ENCODE measurements around the gene MACROD2. TPM values are rescaled to one million over a fixed set of nuclear protein-coding genes. Genes with fewer than 3 reads are reported as not detected.

MACROD2 gene
- total RNA-seq, 1 donor from 2014 or later = 2.4 TPM

DNA sequence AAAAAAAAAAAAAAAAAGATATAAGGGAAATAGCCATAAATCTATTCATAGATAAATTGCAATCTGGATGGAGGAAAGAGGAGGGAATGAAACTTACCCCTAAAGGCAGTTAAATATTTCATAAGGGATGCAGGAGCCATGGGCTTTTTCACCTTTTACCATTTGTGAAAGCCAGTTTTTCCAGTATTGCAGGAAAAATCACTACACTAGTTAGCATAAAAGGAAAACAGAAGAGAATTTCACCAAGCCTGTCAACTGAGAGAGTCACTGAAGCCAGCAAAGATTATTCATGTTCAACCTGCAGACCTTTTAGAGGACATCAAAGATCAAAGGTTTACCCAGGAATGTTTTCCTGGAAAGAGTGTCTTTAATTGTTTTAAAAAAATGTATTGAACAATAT, 1608.2 kb downstream of the MACROD2 start:
- H3K4me3 Mint-ChIP-seq (ENCODE audit: unreplicated experiment) = no peak overlapping the region
- no peaks in the 10 kb centered on the region for H3K4me1 ChIP-seq (ENCODE audit: insufficient read depth, low read length)

DNA sequence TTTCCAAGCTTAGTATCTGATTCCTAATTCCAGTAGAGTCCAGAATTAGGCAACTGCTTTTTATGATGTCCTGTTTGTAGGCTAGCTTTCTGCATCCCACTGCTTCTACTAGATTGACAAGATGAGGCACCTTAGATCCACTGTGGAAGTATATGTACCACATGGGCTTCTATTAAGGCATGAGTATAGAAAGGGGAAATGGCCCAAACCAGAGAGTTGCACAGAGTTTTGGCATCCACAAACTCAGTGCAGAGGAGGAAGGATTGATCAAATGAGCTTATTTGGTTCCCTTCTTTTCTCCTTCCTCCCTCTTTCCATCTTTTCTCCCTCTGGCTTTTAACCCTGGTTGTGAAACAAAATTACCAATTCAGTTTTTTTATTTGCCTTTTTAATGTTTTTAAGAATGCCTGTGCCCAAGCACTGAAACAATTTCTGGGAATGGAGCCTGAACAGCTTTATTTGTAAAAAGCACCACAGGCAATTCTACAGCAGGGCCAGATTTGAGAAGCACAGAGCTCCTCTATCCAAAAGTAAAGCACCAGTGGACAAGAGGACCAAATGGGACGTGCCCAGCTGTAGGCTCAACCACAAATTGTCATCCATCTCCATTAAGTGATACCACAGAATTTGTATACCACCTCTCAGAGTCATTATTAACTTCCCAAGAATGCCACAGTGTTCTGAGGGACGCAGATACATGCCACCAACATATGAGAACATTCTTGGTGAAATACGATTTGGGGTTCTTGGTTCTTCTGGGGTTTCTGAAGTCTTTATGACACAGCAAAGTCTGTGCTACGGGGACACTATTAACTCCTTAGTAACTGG, 1608.9 kb downstream of the MACROD2 start:
- Mint-ChIP-seq H3K4me3 (ENCODE audit: unreplicated experiment) (no peak overlapping the region), H3K27ac (ENCODE audit: unreplicated experiment) (no peak overlapping the region), H3K9me3 (ENCODE audit: unreplicated experiment) (no peaks in the 10 kb centered on the region), H3K36me3 (ENCODE audit: low read depth, unreplicated experiment) (no peaks in the 10 kb centered on the region), H3K4me1 (ENCODE audit: low read depth, unreplicated experiment) (no peaks in the 10 kb centered on the region), H3K27me3 (ENCODE audit: low read depth, unreplicated experiment) (no peaks in the 10 kb centered on the region)
- Histone ChIP-seq H3K9me3 (ENCODE audit: insufficient read depth, low read depth, low read length) (no peaks in the 10 kb centered on the region), H3K27me3 (ENCODE audit: insufficient read depth, low read length) (no peaks in the 10 kb centered on the region), H3K4me3 (ENCODE audit: insufficient read depth, low read depth, low read length) (no peak overlapping the region), H3K4me2 (ENCODE audit: low read length) (no peak overlapping the region), H3K36me3 (ENCODE audit: insufficient read depth, low read length) (no peaks in the 10 kb centered on the region), H3K4me1 (ENCODE audit: insufficient read depth, low read length) (no peaks in the 10 kb centered on the region), H3K79me2 (ENCODE audit: insufficient read depth, low read length) (no peaks in the 10 kb centered on the region), H3K27ac (ENCODE audit: low read depth, low read length) (no peak overlapping the region), H4K20me1 (ENCODE audit: insufficient read depth, low read length) (no peaks in the 10 kb centered on the region), H2AFZ (ENCODE audit: low read depth, low read length) (no peak overlapping the region), H3K9ac (ENCODE audit: low read length) (no peak overlapping the region)
- FAIRE-seq (no peak), DNase-seq (ENCODE audit: low read depth) (no peak)
- TF ChIP-seq, protein P1, sequence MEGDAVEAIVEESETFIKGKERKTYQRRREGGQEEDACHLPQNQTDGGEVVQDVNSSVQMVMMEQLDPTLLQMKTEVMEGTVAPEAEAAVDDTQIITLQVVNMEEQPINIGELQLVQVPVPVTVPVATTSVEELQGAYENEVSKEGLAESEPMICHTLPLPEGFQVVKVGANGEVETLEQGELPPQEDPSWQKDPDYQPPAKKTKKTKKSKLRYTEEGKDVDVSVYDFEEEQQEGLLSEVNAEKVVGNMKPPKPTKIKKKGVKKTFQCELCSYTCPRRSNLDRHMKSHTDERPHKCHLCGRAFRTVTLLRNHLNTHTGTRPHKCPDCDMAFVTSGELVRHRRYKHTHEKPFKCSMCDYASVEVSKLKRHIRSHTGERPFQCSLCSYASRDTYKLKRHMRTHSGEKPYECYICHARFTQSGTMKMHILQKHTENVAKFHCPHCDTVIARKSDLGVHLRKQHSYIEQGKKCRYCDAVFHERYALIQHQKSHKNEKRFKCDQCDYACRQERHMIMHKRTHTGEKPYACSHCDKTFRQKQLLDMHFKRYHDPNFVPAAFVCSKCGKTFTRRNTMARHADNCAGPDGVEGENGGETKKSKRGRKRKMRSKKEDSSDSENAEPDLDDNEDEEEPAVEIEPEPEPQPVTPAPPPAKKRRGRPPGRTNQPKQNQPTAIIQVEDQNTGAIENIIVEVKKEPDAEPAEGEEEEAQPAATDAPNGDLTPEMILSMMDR (IDR thresholded peaks at IDR 0.05; ENCODE audit: insufficient read depth, low read depth, low read length) = no peak
- no peak for TF ChIP-seq EZH2 (IDR thresholded peaks at IDR 0.05; ENCODE audit: insufficient read depth, low read length)

More for the DNA sequence above, 1608.2 kb downstream of the MACROD2 start:
- Histone ChIP-seq H3K79me2 (ENCODE audit: insufficient read depth, low read length) (no peaks in the 10 kb centered on the region), H4K20me1 (ENCODE audit: insufficient read depth, low read length) (no peaks in the 10 kb centered on the region), H2AFZ (ENCODE audit: low read depth, low read length) (no peak overlapping the region), H3K4me2 (ENCODE audit: low read length) (no peak overlapping the region), H3K9ac (ENCODE audit: low read length) (no peak overlapping the region), H3K27me3 (ENCODE audit: insufficient read depth, low read length) (no peaks in the 10 kb centered on the region), H3K4me3 (ENCODE audit: insufficient read depth, low read depth, low read length) (no peak overlapping the region), H3K9me3 (ENCODE audit: insufficient read depth, low read depth, low read length) (no peaks in the 10 kb centered on the region), H3K36me3 (ENCODE audit: insufficient read depth, low read length) (no peaks in the 10 kb centered on the region), H3K27ac (ENCODE audit: low read depth, low read length) (no peak overlapping the region)
- FAIRE-seq (no peak), DNase-seq (ENCODE audit: low read depth) (no peak)
- Mint-ChIP-seq H3K27ac (ENCODE audit: unreplicated experiment) (no peak overlapping the region), H3K9me3 (ENCODE audit: unreplicated experiment) (no peaks in the 10 kb centered on the region), H3K36me3 (ENCODE audit: low read depth, unreplicated experiment) (no peaks in the 10 kb centered on the region), H3K4me1 (ENCODE audit: low read depth, unreplicated experiment) (no peaks in the 10 kb centered on the region), H3K27me3 (ENCODE audit: low read depth, unreplicated experiment) (no peaks in the 10 kb centered on the region)
- TF ChIP-seq EZH2 (IDR thresholded peaks at IDR 0.05; ENCODE audit: insufficient read depth, low read length) = no peak
- TF ChIP-seq, protein P1 (IDR thresholded peaks at IDR 0.05; ENCODE audit: insufficient read depth, low read depth, low read length) = no peak

DNA sequence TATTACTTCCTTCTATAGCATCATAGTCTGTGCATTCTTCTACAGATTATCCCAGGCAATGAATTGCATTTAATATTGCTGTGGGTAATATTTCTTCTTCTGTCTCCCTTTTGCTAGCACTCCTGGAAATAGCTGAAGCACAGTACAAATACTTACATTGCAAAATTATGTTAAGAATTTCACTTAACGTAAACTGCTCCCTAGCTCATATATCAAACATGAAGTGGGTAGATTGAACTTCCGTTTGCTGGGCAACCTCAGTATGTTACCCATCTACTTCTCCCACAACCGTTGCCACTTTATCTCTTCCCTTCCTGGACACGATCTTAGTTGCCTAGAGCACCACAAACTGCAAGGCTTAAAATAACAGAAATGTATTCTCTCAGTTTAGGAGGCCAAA, 1614.6 kb downstream of the MACROD2 start:
- H3K4me2 ChIP-seq (ENCODE audit: low read length) = no peak overlapping the region

More for the DNA sequence above, 1614.6 kb downstream of the MACROD2 start:
- FAIRE-seq (no peak), DNase-seq (ENCODE audit: low read depth) (no peak)
- Histone ChIP-seq H3K9me3 (ENCODE audit: insufficient read depth, low read depth, low read length) (no peaks in the 10 kb centered on the region), H3K27ac (ENCODE audit: low read depth, low read length) (no peak overlapping the region), H3K79me2 (ENCODE audit: insufficient read depth, low read length) (no peaks in the 10 kb centered on the region), H3K4me3 (ENCODE audit: insufficient read depth, low read depth, low read length) (no peak overlapping the region), H4K20me1 (ENCODE audit: insufficient read depth, low read length) (no peaks in the 10 kb centered on the region), H3K4me1 (ENCODE audit: insufficient read depth, low read length) (no peaks in the 10 kb centered on the region), H2AFZ (ENCODE audit: low read depth, low read length) (no peak overlapping the region), H3K36me3 (ENCODE audit: insufficient read depth, low read length) (no peaks in the 10 kb centered on the region), H3K27me3 (ENCODE audit: insufficient read depth, low read length) (no peaks in the 10 kb centered on the region), H3K9ac (ENCODE audit: low read length) (no peak overlapping the region)
- H3K36me3 Mint-ChIP-seq (ENCODE audit: low read depth, unreplicated experiment) = no peaks in the 10 kb centered on the region
- no peaks in the 10 kb centered on the region for H3K27me3 Mint-ChIP-seq (ENCODE audit: low read depth, unreplicated experiment)
- no peak overlapping the region for H3K27ac Mint-ChIP-seq (ENCODE audit: unreplicated experiment)
- H3K4me1 Mint-ChIP-seq (ENCODE audit: low read depth, unreplicated experiment) = peaks cover 1% of the 10 kb centered on the region
- H3K9me3 Mint-ChIP-seq (ENCODE audit: unreplicated experiment) = no peaks in the 10 kb centered on the region
- H3K4me3 Mint-ChIP-seq (ENCODE audit: unreplicated experiment) = no peak overlapping the region
- no peak for TF ChIP-seq EZH2 (IDR thresholded peaks at IDR 0.05; ENCODE audit: insufficient read depth, low read length)
- TF ChIP-seq, protein P1 (IDR thresholded peaks at IDR 0.05; ENCODE audit: insufficient read depth, low read depth, low read length) = no peak
